ENCODE measurements around the gene RASL10B.
A peak's percentile ranks its signal among the peaks of the same experiment; 100 is the strongest.

The RASL10B gene

DNA sequence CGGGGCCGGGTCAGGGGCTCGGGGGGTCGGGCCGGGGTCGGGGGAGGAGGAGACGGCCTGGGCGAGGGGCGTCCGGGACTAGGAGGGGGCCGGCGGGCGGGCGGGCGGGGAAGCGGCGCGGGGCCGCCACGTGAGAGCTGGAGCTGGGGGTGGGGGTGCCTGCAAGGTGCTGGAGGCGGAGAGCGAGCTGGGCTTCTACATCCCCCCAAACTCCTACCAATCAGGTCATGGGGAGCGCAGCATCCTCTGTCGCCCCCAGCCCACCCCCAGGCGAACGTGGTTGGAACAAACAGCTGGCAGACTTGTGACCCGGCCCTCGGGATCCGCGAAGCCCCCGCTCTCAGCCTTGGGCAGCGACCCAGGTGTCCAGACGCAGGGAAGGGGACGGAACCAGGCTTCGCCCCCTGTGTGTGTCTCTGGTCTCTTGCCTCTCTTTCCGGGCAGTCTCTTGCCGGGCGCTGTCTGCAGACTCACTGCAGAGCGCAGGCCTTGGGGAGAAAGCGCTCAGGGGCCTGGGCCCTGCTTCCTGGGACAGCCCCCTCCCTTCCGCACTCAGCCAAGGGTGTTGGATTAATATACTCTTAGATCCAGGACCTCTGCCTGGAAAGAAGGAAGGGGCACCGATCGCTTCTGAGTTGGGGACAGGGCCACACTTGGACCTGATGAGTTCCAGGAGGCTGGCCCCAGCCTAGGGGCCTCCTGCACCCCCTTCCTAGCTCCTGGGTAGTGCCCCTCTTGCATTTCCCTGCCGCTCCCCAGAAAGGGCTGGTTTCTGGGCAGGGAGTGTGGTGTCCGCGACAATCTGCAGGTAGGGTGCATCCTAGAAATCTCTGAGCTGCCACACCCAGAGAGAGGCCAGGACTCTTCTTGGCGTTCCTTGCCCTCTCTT lies 722 bp downstream of the RASL10B start:
- TF ChIP-seq, protein P1, sequence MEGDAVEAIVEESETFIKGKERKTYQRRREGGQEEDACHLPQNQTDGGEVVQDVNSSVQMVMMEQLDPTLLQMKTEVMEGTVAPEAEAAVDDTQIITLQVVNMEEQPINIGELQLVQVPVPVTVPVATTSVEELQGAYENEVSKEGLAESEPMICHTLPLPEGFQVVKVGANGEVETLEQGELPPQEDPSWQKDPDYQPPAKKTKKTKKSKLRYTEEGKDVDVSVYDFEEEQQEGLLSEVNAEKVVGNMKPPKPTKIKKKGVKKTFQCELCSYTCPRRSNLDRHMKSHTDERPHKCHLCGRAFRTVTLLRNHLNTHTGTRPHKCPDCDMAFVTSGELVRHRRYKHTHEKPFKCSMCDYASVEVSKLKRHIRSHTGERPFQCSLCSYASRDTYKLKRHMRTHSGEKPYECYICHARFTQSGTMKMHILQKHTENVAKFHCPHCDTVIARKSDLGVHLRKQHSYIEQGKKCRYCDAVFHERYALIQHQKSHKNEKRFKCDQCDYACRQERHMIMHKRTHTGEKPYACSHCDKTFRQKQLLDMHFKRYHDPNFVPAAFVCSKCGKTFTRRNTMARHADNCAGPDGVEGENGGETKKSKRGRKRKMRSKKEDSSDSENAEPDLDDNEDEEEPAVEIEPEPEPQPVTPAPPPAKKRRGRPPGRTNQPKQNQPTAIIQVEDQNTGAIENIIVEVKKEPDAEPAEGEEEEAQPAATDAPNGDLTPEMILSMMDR (IDR thresholded peaks at IDR 0.05; ENCODE audit: low read depth, low read length, missing control alignments) = no peak
- H3K4me3 ChIP-seq (ENCODE audit: low read depth, low read length) = peak overlapping the region; percentile 53
- in situ Hi-C loops (cut with HindIII; ENCODE audit: low sequenced_read_pairs) = no loop called here
- no peak for DNase-seq (ENCODE audit: low read depth)

DNA sequence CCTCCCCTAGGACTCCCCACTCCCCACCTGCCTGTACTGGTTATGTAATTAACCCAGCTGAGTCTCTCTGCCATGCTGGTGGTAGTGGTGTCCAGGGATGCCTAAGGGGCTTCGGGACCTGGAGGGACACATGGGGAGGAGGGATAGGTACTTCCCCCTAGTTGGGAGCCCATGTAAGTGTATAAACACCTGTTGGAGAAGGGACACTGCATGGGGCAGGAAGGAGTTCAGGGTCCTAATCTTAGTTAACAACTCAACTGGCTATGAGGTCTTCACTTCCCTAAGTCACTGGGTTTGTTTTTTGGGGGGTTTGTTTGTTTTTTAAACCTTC lies 1.3 kb downstream of the RASL10B start:
- in situ Hi-C loops (cut with HindIII; ENCODE audit: low sequenced_read_pairs) = no loop called here
- TF ChIP-seq, protein P1 (IDR thresholded peaks at IDR 0.05; ENCODE audit: low read depth, low read length, missing control alignments) = no peak
- peak overlapping the region; percentile 53 for H3K4me3 ChIP-seq (ENCODE audit: low read depth, low read length)
- no peak for DNase-seq (ENCODE audit: low read depth)

DNA sequence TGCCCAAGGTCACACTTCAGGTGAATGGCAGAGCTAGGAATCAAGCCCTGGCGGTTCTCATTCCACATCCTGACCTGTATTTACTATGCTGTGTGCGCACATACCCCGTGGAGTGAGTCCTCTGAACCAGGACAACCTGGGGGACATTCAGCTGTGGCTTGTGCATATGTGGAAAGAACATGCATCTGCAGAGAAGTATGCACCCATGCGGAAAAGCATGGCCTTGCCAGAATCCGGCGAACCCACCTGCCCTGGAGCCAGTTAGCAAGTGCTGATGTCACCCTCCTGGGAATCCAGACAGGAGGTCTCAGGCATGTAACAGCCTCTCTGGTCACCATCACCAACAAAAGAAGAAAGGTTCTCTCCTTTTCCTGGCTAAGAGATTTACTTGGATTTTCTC lies 1.9 kb downstream of the RASL10B start:
- in situ Hi-C loops (cut with HindIII; ENCODE audit: low sequenced_read_pairs) = no loop called here
- no peak overlapping the region for H3K4me3 ChIP-seq (ENCODE audit: low read depth, low read length)
- TF ChIP-seq, protein P1 (IDR thresholded peaks at IDR 0.05; ENCODE audit: low read depth, low read length, missing control alignments) = no peak
- no peak for DNase-seq (ENCODE audit: low read depth)

DNA sequence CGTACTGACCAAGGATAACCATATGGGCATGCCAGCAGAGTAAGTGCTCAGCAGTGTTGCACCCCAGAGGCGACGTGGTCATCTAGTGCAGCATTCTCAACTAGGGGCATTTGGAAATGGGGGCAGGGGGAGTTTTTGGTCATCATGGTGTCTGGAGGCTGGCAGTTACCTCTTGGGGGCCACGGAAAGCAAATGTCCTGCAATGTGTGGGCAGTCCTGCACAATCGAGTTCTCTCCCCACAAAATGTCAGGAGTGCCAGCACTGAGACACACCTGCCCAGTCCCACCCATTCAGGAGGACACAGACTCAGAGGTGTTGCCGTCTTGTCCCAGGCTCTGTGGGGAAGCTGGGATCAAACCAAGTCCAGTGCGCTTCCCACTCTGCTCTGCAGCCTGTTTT lies 3.0 kb downstream of the RASL10B start:
- no peak for DNase-seq (ENCODE audit: low read depth)
- in situ Hi-C loops (cut with HindIII; ENCODE audit: low sequenced_read_pairs) = no loop called here
- TF ChIP-seq, protein P1 (IDR thresholded peaks at IDR 0.05; ENCODE audit: low read depth, low read length, missing control alignments) = no peak
- no peak overlapping the region for H3K4me3 ChIP-seq (ENCODE audit: low read depth, low read length)

DNA sequence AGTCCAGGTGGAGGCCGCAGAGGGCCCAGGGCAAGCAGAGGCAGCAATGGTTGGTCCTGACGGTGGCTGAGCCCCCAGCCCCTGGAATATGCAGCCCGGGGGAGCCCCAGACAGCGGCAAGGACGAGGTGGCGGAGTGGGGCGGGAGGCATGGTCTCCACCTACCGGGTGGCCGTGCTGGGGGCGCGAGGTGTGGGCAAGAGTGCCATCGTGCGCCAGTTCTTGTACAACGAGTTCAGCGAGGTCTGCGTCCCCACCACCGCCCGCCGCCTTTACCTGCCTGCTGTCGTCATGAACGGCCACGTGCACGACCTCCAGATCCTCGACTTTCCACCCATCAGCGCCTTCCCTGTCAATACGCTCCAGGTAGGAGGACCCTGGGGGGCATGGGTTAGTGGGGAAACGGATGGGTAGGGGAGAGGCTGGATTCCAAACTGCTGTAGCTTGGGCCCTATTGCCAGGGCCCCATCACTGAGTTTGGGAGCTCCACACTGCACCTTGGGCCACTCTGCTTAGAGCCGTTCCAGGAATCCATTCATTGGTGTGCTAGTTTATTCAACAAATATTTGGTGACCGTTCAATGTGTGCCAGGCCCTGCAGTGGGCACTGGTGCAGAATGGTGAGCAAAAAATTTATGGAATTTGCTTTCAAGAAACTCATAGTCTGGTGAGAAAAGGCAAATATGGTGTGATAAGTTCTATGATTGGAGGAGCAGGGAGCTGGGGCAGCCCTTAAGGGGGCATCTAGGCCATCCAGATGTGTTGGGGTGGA lies 3.8 kb downstream of the RASL10B start:
- TF ChIP-seq, protein P1 (IDR thresholded peaks at IDR 0.05; ENCODE audit: low read depth, low read length, missing control alignments) = no peak
- in situ Hi-C loops (cut with HindIII; ENCODE audit: low sequenced_read_pairs) = no loop called here
- H3K4me3 ChIP-seq (ENCODE audit: low read depth, low read length) = no peak overlapping the region
- DNase-seq (ENCODE audit: low read depth) = no peak

DNA sequence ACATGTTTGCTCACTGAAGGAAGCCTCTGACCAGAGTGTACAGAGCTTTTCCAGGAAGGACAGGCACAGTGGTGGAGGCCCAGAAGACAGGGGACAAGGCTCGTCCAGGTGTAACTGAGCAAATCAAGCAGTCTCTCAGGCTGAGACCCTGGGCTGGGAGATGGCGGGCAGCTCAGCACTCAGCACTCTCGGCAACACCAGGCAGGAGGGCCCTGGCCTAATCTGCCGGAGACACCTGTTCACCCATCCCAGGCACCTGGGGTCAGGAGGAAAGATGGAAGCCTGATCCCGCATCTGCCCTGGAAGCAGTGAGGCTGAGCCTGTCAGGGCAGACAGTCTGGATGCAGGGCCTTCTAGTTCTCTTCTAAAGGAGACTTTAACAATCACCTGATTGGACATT lies 4.8 kb downstream of the RASL10B start:
- TF ChIP-seq, protein P1 (IDR thresholded peaks at IDR 0.05; ENCODE audit: low read depth, low read length, missing control alignments) = no peak
- DNase-seq (ENCODE audit: low read depth) = no peak
- in situ Hi-C loops (cut with HindIII; ENCODE audit: low sequenced_read_pairs) = no loop called here
- no peak overlapping the region for H3K4me3 ChIP-seq (ENCODE audit: low read depth, low read length)
